ENCODE results near the gene CCDC102A. TPM values are rescaled to one million over a fixed set of nuclear protein-coding genes. Genes with fewer than 3 reads are reported as not detected.

CCDC102A gene
- total RNA-seq, 5 donors from 2014 or later (not counting 1 experiment from before 2014, with no cell fraction given), result 6.1 to 11.2 (median 6.6) TPM

GRCh38 chr16:57562669-57563486 is 26.5 kb upstream of the CCDC102A start:
- DNase-seq, result no peak
- H3K4me1 ChIP-seq (ENCODE audit: control insufficient read depth in 1 of 2, extremely low read depth in 1 of 2, insufficient read depth in 2 of 2, low read length in 2 of 2), result peaks cover 0 to 3% of the 10 kb centered on the region in 2 experiments
- ChIA-PET POLR2A (no interaction called here), CTCF (interaction anchor here in 1 of 2 donors (0.6 kb wide), 1 partner anchor 436 kb away, joined by 3 read pairs; no protein-coding TSS in a partner anchor)
- Mint-ChIP-seq H3K27ac (no peak overlapping the region), H3K9me3 (peaks cover 7 to 14% (median 10%) of the 10 kb centered on the region in 3 donors), H3K36me3 (peaks cover 20% of the 10 kb centered on the region), H3K27me3 (peaks cover 0 to 6% of the 10 kb centered on the region in 2 donors), H3K4me1 (peaks cover 0 to 4% (median 0%) of the 10 kb centered on the region in 3 donors), H3K4me3 (no peak overlapping the region)
- 91% methylated on average over 6 of the region's 8 CpGs for WGBS (ENCODE audit: insufficient coverage)
- no peaks in the 10 kb centered on the region for H3K27me3 ChIP-seq (replicated peaks in 1 of 2; ENCODE audit: control insufficient read depth in 2 of 2, extremely low read depth in 1 of 2, insufficient read depth in 2 of 2, low read length in 1 of 2)
- H3K4me3 ChIP-seq (ENCODE audit: control insufficient read depth in 1 of 2, extremely low read depth in 1 of 2, low read length in 1 of 2), result no peak overlapping the region
- H3K36me3 ChIP-seq (ENCODE audit: control insufficient read depth in 2 of 2, extremely low read depth in 1 of 2, insufficient read depth in 1 of 2, low read length in 1 of 2), result peaks cover 10 to 37% of the 10 kb centered on the region in 2 donors
- no peak for ATAC-seq (replicated peaks in 1 of 4)
- H3K9me3 ChIP-seq, result peaks cover 2% of the 10 kb centered on the region
- H3K27ac ChIP-seq (ENCODE audit: low read length), result no peak overlapping the region

GRCh38 chr16:57562066-57562465 is 25.7 kb upstream of the CCDC102A start:
- no peak for ATAC-seq (replicated peaks in 1 of 4)
- Mint-ChIP-seq H3K27me3 (peaks cover 0 to 6% of the 10 kb centered on the region in 2 donors), H3K36me3 (peaks cover 20% of the 10 kb centered on the region), H3K4me1 (peaks cover 3 to 8% (median 3%) of the 10 kb centered on the region in 3 donors), H3K9me3 (peaks cover 7 to 14% (median 10%) of the 10 kb centered on the region in 3 donors), H3K4me3 (no peak overlapping the region), H3K27ac (no peak overlapping the region)
- Histone ChIP-seq H3K27me3 (replicated peaks in 1 of 2; ENCODE audit: control insufficient read depth in 2 of 2, extremely low read depth in 1 of 2, insufficient read depth in 2 of 2, low read length in 1 of 2) (no peaks in the 10 kb centered on the region), H3K9me3 (peaks cover 2% of the 10 kb centered on the region), H3K27ac (ENCODE audit: low read length) (no peak overlapping the region), H3K4me3 (ENCODE audit: control insufficient read depth in 1 of 2, extremely low read depth in 1 of 2, low read length in 1 of 2) (no peak overlapping the region), H3K36me3 (ENCODE audit: control insufficient read depth in 2 of 2, extremely low read depth in 1 of 2, insufficient read depth in 1 of 2, low read length in 1 of 2) (peaks cover 3 to 33% of the 10 kb centered on the region in 2 donors), H3K4me1 (ENCODE audit: control insufficient read depth in 1 of 2, extremely low read depth in 1 of 2, insufficient read depth in 2 of 2, low read length in 2 of 2) (peaks cover 3% of the 10 kb centered on the region in 2 experiments)
- ChIA-PET POLR2A (no interaction called here), CTCF (interaction anchor here in 1 of 2 donors (0.6 kb wide), 1 partner anchor 437 kb away, joined by 3 read pairs; no protein-coding TSS in a partner anchor)
- 100% methylated on average over 4 of the region's 4 CpGs for WGBS (ENCODE audit: insufficient coverage)
- DNase-seq, result no peak

GRCh38 chr16:57559072-57559790 is 22.9 kb upstream of the CCDC102A start:
- ATAC-seq (replicated peaks in 1 of 4), result no peak
- H3K4me1 ChIP-seq (ENCODE audit: control insufficient read depth in 1 of 2, extremely low read depth in 1 of 2, insufficient read depth in 2 of 2, low read length in 2 of 2), result peaks cover 3 to 7% of the 10 kb centered on the region in 2 experiments

GRCh38 chr16:57556941-57557541 is 20.7 kb upstream of the CCDC102A start:
- Histone ChIP-seq H3K9me3 (peaks cover 2% of the 10 kb centered on the region), H3K4me3 (ENCODE audit: control insufficient read depth in 1 of 2, extremely low read depth in 1 of 2, low read length in 1 of 2) (no peak overlapping the region), H3K27ac (ENCODE audit: low read length) (no peak overlapping the region), H3K36me3 (ENCODE audit: control insufficient read depth in 2 of 2, extremely low read depth in 1 of 2, insufficient read depth in 1 of 2, low read length in 1 of 2) (peaks cover 0 to 1% of the 10 kb centered on the region in 2 donors), H3K27me3 (replicated peaks in 1 of 2; ENCODE audit: control insufficient read depth in 2 of 2, extremely low read depth in 1 of 2, insufficient read depth in 2 of 2, low read length in 1 of 2) (no peaks in the 10 kb centered on the region), H3K4me1 (ENCODE audit: control insufficient read depth in 1 of 2, extremely low read depth in 1 of 2, insufficient read depth in 2 of 2, low read length in 2 of 2) (peaks cover 6 to 9% of the 10 kb centered on the region in 2 experiments)
- WGBS (ENCODE audit: insufficient coverage), result 96% methylated on average over 3 of the region's 8 CpGs
- Mint-ChIP-seq H3K9me3 (peaks cover 7 to 14% (median 10%) of the 10 kb centered on the region in 3 donors), H3K27me3 (peaks cover 0 to 6% of the 10 kb centered on the region in 2 donors), H3K4me1 (peaks cover 6 to 25% (median 15%) of the 10 kb centered on the region in 3 donors), H3K27ac (no peak overlapping the region), H3K36me3 (peaks cover 18% of the 10 kb centered on the region), H3K4me3 (no peak overlapping the region)
- ATAC-seq (replicated peaks in 1 of 4) (no peak), DNase-seq (no peak)
- ChIA-PET CTCF (no interaction called here), POLR2A (interaction anchor here in 1 of 2 donors (0.7 kb wide), 1 partner anchor 640 kb away, joined by 3 read pairs; no protein-coding TSS in a partner anchor)

More at GRCh38 chr16:57559072-57559790, 22.9 kb upstream of the CCDC102A start:
- ChIA-PET CTCF (no interaction called here), POLR2A (no interaction called here)
- no peak overlapping the region for H3K27ac Mint-ChIP-seq
- peaks cover 4 to 16% (median 13%) of the 10 kb centered on the region in 3 donors for H3K4me1 Mint-ChIP-seq
- peaks cover 0 to 6% of the 10 kb centered on the region in 2 donors for H3K27me3 Mint-ChIP-seq
- Histone ChIP-seq H3K27me3 (replicated peaks in 1 of 2; ENCODE audit: control insufficient read depth in 2 of 2, extremely low read depth in 1 of 2, insufficient read depth in 2 of 2, low read length in 1 of 2) (no peaks in the 10 kb centered on the region), H3K36me3 (ENCODE audit: control insufficient read depth in 2 of 2, extremely low read depth in 1 of 2, insufficient read depth in 1 of 2, low read length in 1 of 2) (peaks cover 0 to 11% of the 10 kb centered on the region in 2 donors), H3K9me3 (peaks cover 2% of the 10 kb centered on the region), H3K27ac (ENCODE audit: low read length) (no peak overlapping the region), H3K4me3 (ENCODE audit: control insufficient read depth in 1 of 2, extremely low read depth in 1 of 2, low read length in 1 of 2) (no peak overlapping the region)
- 93% methylated on average over 4 of the region's 4 CpGs for WGBS (ENCODE audit: insufficient coverage)
- H3K4me3 Mint-ChIP-seq, result no peak overlapping the region
- H3K36me3 Mint-ChIP-seq, result peaks cover 23% of the 10 kb centered on the region
- peaks cover 7 to 14% (median 10%) of the 10 kb centered on the region in 3 donors for H3K9me3 Mint-ChIP-seq
- no peak for DNase-seq

- Histone ChIP-seq H3K27ac (ENCODE audit: low read length) (no peak overlapping the region), H3K36me3 (ENCODE audit: control insufficient read depth in 2 of 2, extremely low read depth in 1 of 2, insufficient read depth in 1 of 2, low read length in 1 of 2) (no peaks in the 10 kb centered on the region), H3K27me3 (replicated peaks in 1 of 2; ENCODE audit: control insufficient read depth in 2 of 2, extremely low read depth in 1 of 2, insufficient read depth in 2 of 2, low read length in 1 of 2) (no peaks in the 10 kb centered on the region), H3K9me3 (peaks cover 2% of the 10 kb centered on the region), H3K4me3 (ENCODE audit: control insufficient read depth in 1 of 2, extremely low read depth in 1 of 2, low read length in 1 of 2) (no peak overlapping the region), H3K4me1 (ENCODE audit: control insufficient read depth in 1 of 2, extremely low read depth in 1 of 2, insufficient read depth in 2 of 2, low read length in 2 of 2) (peaks cover 10 to 11% of the 10 kb centered on the region in 2 experiments)
- DNase-seq, result no peak
- ChIA-PET POLR2A (no interaction called here), CTCF (no interaction called here)
- H3K36me3 Mint-ChIP-seq, result peaks cover 14% of the 10 kb centered on the region
- peak overlapping the region in 1 of 2 donors; percentile 25 for H3K27ac Mint-ChIP-seq
- WGBS (ENCODE audit: insufficient coverage), result no CpG with 5 or more reads among the region's 3 CpGs
- H3K4me1 Mint-ChIP-seq, result peaks cover 15 to 34% (median 23%) of the 10 kb centered on the region in 3 donors
- no peak overlapping the region for H3K4me3 Mint-ChIP-seq
- peaks cover 4 to 7% (median 4%) of the 10 kb centered on the region in 3 donors for H3K9me3 Mint-ChIP-seq
- ATAC-seq (replicated peaks in 1 of 4), result no peak
- H3K27me3 Mint-ChIP-seq, result peaks cover 0 to 6% of the 10 kb centered on the region in 2 donors
Observed at GRCh38 chr16:57555831-57556230, 19.5 kb upstream of the CCDC102A start.

- H3K9me3 Mint-ChIP-seq, result no peaks in the 10 kb centered on the region
- Histone ChIP-seq H3K9me3 (no peaks in the 10 kb centered on the region), H3K27me3 (replicated peaks in 1 of 2; ENCODE audit: control insufficient read depth in 2 of 2, extremely low read depth in 1 of 2, insufficient read depth in 2 of 2, low read length in 1 of 2) (no peaks in the 10 kb centered on the region), H3K4me1 (ENCODE audit: control insufficient read depth in 1 of 2, extremely low read depth in 1 of 2, insufficient read depth in 2 of 2, low read length in 2 of 2) (peaks cover 16 to 22% of the 10 kb centered on the region in 2 experiments), H3K36me3 (ENCODE audit: control insufficient read depth in 2 of 2, extremely low read depth in 1 of 2, insufficient read depth in 1 of 2, low read length in 1 of 2) (no peaks in the 10 kb centered on the region), H3K4me3 (ENCODE audit: control insufficient read depth in 1 of 2, extremely low read depth in 1 of 2, low read length in 1 of 2) (no peak overlapping the region), H3K27ac (ENCODE audit: low read length) (no peak overlapping the region)
- H3K27me3 Mint-ChIP-seq, result no peaks in the 10 kb centered on the region
- 67% methylated on average over 1 of the region's 3 CpGs for WGBS (ENCODE audit: insufficient coverage)
- DNase-seq (peak in 1 of 35 experiments; percentile 33), ATAC-seq (replicated peaks in 1 of 4) (peak in 3 of 4 experiments; percentile 20 to 84 (median 63))
- H3K36me3 Mint-ChIP-seq, result peaks cover 8% of the 10 kb centered on the region
- H3K4me3 Mint-ChIP-seq, result no peak overlapping the region
- H3K27ac Mint-ChIP-seq, result no peak overlapping the region
- ChIA-PET POLR2A (no interaction called here), CTCF (interaction anchor here in 1 of 2 donors (0.8 kb wide), 1 partner anchor 46 kb away, joined by 5 read pairs; no protein-coding TSS in a partner anchor)
- peaks cover 33 to 46% (median 37%) of the 10 kb centered on the region in 3 donors for H3K4me1 Mint-ChIP-seq
Observed at GRCh38 chr16:57551057-57551456, 14.7 kb upstream of the CCDC102A start.
